WERI-Rb-1 (cell line): ENCODE measurements around the gene CYB561D1.

Source experiments
- DNase-seq: peaks from one replicate; pipeline ENCODE4 v3.0.0-alpha.2; 2020
- H3K27ac ChIP-seq: fragments of 250-450 bp; sonication (Bioruptor Pico); 2 replicates; pipeline ENCODE4 v1.5.1; 2020; ENCODE audit warnings: mild to moderate bottlenecking, moderate library complexity
- H3K27me3 ChIP-seq: fragments of 250-450 bp; sonication (Bioruptor Pico); 2 replicates; pipeline ENCODE4 v1.5.1; 2021; ENCODE audit warnings: mild to moderate bottlenecking, low read depth, moderate library complexity; ENCODE audit not compliant: insufficient read depth, severe bottlenecking
- H3K36me3 ChIP-seq: fragments of 250-450 bp; sonication (Bioruptor Pico); 2 replicates; pipeline ENCODE4 v1.5.1; 2020; ENCODE audit warnings: mild to moderate bottlenecking, moderate library complexity
- H3K4me3 ChIP-seq: 2 replicates; pipeline ENCODE4 v1.5.1; 2011; ENCODE audit warnings: low read depth, mild to moderate bottlenecking, control low read depth, low read length
- H3K9me3 ChIP-seq: fragments of 250-450 bp; sonication (Bioruptor Pico); 2 replicates; pipeline ENCODE4 v1.5.1; 2021; ENCODE audit warnings: mild to moderate bottlenecking, moderate library complexity; ENCODE audit not compliant: severe bottlenecking
- CTCF ChIP-seq: IDR thresholded peaks from 2 replicates; pipeline ENCODE4 v1.5.1; 2011; ENCODE audit warnings: low read depth, mild to moderate bottlenecking, control low read depth, inconsistent platforms, low read length

Gene CYB561D1

GRCh38 chr1:109538827-109539555 is 45.1 kb downstream of the CYB561D1 start:
- no peaks in the 10 kb centered on the region for H3K36me3 ChIP-seq
- no peak for TF ChIP-seq CTCF

GRCh38 chr1:109539676-109540075 is 45.8 kb downstream of the CYB561D1 start, which contains the start of gene GPR61:
Gene GPR61 (plus strand): TSS chr1:109539872. CDS start chr1:109543023, 3,151 bp downstream.
- no peak within 1 kb of the TSS; the same call in 1 of the 2 replicates for H3K27ac ChIP-seq
- H3K36me3 ChIP-seq = no peaks in the 10 kb centered on the region
- TF ChIP-seq CTCF = no peak
- no peaks in the 10 kb centered on the region for H3K27me3 ChIP-seq
- no peak for DNase-seq
- no peaks in the 10 kb centered on the region for H3K9me3 ChIP-seq
- no peak within 1 kb of the TSS for H3K4me3 ChIP-seq

More at GRCh38 chr1:109538827-109539555, 45.1 kb downstream of the CYB561D1 start:
- H3K4me3 ChIP-seq = no peak overlapping the region
- H3K27ac ChIP-seq = no peak overlapping the region; the same call in 1 of the 2 replicates
- H3K9me3 ChIP-seq = no peaks in the 10 kb centered on the region
- no peak for DNase-seq
- H3K27me3 ChIP-seq = no peaks in the 10 kb centered on the region

GRCh38 chr1:109541102-109541501 is 47.2 kb downstream of the CYB561D1 start:
- no peaks in the 10 kb centered on the region for H3K9me3 ChIP-seq
- H3K4me3 ChIP-seq = no peak overlapping the region
- no peak overlapping the region for H3K27ac ChIP-seq
- no peaks in the 10 kb centered on the region for H3K36me3 ChIP-seq
- no peak for TF ChIP-seq CTCF
- no peaks in the 10 kb centered on the region for H3K27me3 ChIP-seq
- DNase-seq = no peak

- Histone ChIP-seq H3K27me3 (no peaks in the 10 kb centered on the region), H3K36me3 (no peaks in the 10 kb centered on the region), H3K27ac (no peak overlapping the region), H3K9me3 (no peaks in the 10 kb centered on the region), H3K4me3 (no peak overlapping the region)
- DNase-seq = no peak
- TF ChIP-seq CTCF = no peak
Measured at GRCh38 chr1:109542657-109543056, 48.8 kb downstream of the CYB561D1 start.

GRCh38 chr1:109543283-109543987 is 49.5 kb downstream of the CYB561D1 start:
- H3K27me3 ChIP-seq = no peaks in the 10 kb centered on the region
- no peaks in the 10 kb centered on the region for H3K9me3 ChIP-seq
- no peak overlapping the region for H3K27ac ChIP-seq
- no peak for DNase-seq
- TF ChIP-seq CTCF = no peak
- no peaks in the 10 kb centered on the region for H3K36me3 ChIP-seq
- no peak overlapping the region for H3K4me3 ChIP-seq
